Activated CD4-positive, alpha-beta T cell treated with anti-CD3 and anti-CD28 coated beads for 4 hours (primary cell): ENCODE data around the gene IPO5.
"Not testable (repeated sequence)": the region's sequence is repeated elsewhere in the genome, so short reads cannot be mapped to it uniquely, and the experiment has no call there.

Experiments
- DNase-seq, 2 donors: peaks; one replicate each; pipeline ENCODE4 v3.0.0-alpha.2; 2020

Gene IPO5

GRCh38 chr13:98019186-98019585 lies 65.7 kb downstream of the IPO5 start:
- no peak for DNase-seq

- DNase-seq = no peak
Measured at GRCh38 chr13:98020271-98020670, 66.8 kb downstream of the IPO5 start.

- no peak for DNase-seq
Measured at GRCh38 chr13:98022210-98022609, 68.7 kb downstream of the IPO5 start.

GRCh38 chr13:98025480-98026025 lies 72.1 kb downstream of the IPO5 start:
- DNase-seq = no peak

- no peak for DNase-seq
Measured at GRCh38 chr13:98026457-98026857, 73.0 kb downstream of the IPO5 start.

- no peak for DNase-seq
Measured at GRCh38 chr13:98032168-98032567, 78.7 kb downstream of the IPO5 start.

GRCh38 chr13:98033277-98034247 lies 80.1 kb downstream of the IPO5 start:
- no peak for DNase-seq

- DNase-seq = no peak
Measured at GRCh38 chr13:98035373-98035772, 81.9 kb downstream of the IPO5 start.

- not testable (repeated sequence) for DNase-seq
Measured at GRCh38 chr13:98036564-98037302, 83.3 kb downstream of the IPO5 start.

- no peak for DNase-seq
Measured at GRCh38 chr13:98039261-98039660, 85.8 kb downstream of the IPO5 start.

GRCh38 chr13:98039964-98040363 lies 86.5 kb downstream of the IPO5 start:
- DNase-seq = no peak

- no peak for DNase-seq
Measured at GRCh38 chr13:98041081-98041820, 87.8 kb downstream of the IPO5 start.

- DNase-seq = no peak
Measured at GRCh38 chr13:98044301-98044700, 90.8 kb downstream of the IPO5 start.

GRCh38 chr13:98047785-98048184 lies 94.3 kb downstream of the IPO5 start:
- not testable (repeated sequence) for DNase-seq

GRCh38 chr13:98048265-98048664 lies 94.8 kb downstream of the IPO5 start:
- DNase-seq = no peak

GRCh38 chr13:98050041-98050466 lies 96.6 kb downstream of the IPO5 start:
- no peak for DNase-seq

GRCh38 chr13:98052412-98052811 lies 98.9 kb downstream of the IPO5 start:
- DNase-seq = no peak

- DNase-seq = no peak
Measured at GRCh38 chr13:98054301-98054700, 100.8 kb downstream of the IPO5 start.

GRCh38 chr13:98055623-98056022 lies 102.1 kb downstream of the IPO5 start:
- DNase-seq = no peak

- no peak for DNase-seq
Measured at GRCh38 chr13:98056839-98057410, 103.5 kb downstream of the IPO5 start.

GRCh38 chr13:98059276-98059675 lies 105.8 kb downstream of the IPO5 start:
- DNase-seq = no peak

- no peak for DNase-seq
Measured at GRCh38 chr13:98060282-98060681, 106.8 kb downstream of the IPO5 start.

- DNase-seq = no peak
Measured at GRCh38 chr13:98065468-98065867, 112.0 kb downstream of the IPO5 start.
